HL-60 (cell line): ENCODE results near the gene NBPF3.

Experiments
- DNase-seq, 2 experiments: peaks; one replicate each; pipeline ENCODE4 v3.0.0-alpha.2; 2010 to 2020; ENCODE audit warnings: low read depth in 1 of 2, low spot score in 1 of 2
- H3K27ac ChIP-seq: fragments of 250-450 bp; sonication (Bioruptor Pico); replicated peaks from 2 replicates; pipeline ENCODE4 v1.5.1; 2020; ENCODE audit warnings: mild to moderate bottlenecking, moderate library complexity
- H3K27me3 ChIP-seq: fragments of 250-450 bp; sonication (Bioruptor Pico); 2 replicates; pipeline ENCODE4 v1.5.1; 2021; ENCODE audit warnings: mild to moderate bottlenecking, moderate library complexity; ENCODE audit not compliant: insufficient read depth, poor library complexity, severe bottlenecking
- H3K4me3 ChIP-seq: replicated peaks from 2 replicates; pipeline ENCODE4 v1.5.1; 2011; ENCODE audit warnings: mild to moderate bottlenecking, control low read depth, low read length; ENCODE audit not compliant: insufficient read depth
- GABPA ChIP-seq: IDR thresholded peaks from 2 replicates; pipeline ENCODE4 v1.6.1; 2012; ENCODE audit warnings: low read depth
- POLR2AphosphoS5 ChIP-seq: IDR thresholded peaks from 2 replicates; pipeline ENCODE4 v1.6.1; 2012; ENCODE audit warnings: low read depth
- REST ChIP-seq: IDR thresholded peaks from 2 replicates; pipeline ENCODE4 v1.6.1; 2012; ENCODE audit warnings: low read depth; ENCODE audit not compliant: insufficient replicate concordance
- SPI1 ChIP-seq: IDR thresholded peaks from 2 replicates; pipeline ENCODE4 v1.6.1; 2012; ENCODE audit warnings: low read depth, mild to moderate bottlenecking, borderline replicate concordance
- TF ChIP-seq, protein P1 (sequence below): IDR thresholded peaks from one replicate; pipeline ENCODE4 v1.5.1; 2011; ENCODE audit warnings: low read length, control low read depth, inconsistent platforms; ENCODE audit not compliant: insufficient read depth

NBPF3 gene

DNA sequence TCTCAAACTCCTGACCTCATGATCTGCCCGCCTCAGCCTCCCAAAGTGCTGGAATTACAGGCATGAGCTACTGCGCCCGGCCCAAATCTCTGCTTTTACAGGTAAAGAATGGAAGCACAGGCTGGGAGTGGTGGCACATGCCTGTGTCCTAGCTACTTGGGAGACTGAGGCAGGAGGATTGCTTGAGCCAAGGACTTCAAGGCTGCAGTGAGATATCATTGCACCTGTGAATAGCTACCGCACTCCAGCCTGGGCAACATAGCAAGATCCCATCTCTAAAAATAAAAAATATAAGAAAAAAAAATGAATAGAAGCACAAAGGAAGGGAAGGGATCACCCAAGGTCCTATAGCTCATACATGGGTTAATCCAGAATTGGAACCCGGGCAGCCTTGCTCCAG lies 84.3 kb downstream of the NBPF3 start:
- DNase-seq = no peak
- H3K4me3 ChIP-seq = no peak overlapping the region
- TF ChIP-seq SPI1 (no peak), REST (no peak), POLR2AphosphoS5 (no peak), GABPA (no peak)
- TF ChIP-seq, protein P1, sequence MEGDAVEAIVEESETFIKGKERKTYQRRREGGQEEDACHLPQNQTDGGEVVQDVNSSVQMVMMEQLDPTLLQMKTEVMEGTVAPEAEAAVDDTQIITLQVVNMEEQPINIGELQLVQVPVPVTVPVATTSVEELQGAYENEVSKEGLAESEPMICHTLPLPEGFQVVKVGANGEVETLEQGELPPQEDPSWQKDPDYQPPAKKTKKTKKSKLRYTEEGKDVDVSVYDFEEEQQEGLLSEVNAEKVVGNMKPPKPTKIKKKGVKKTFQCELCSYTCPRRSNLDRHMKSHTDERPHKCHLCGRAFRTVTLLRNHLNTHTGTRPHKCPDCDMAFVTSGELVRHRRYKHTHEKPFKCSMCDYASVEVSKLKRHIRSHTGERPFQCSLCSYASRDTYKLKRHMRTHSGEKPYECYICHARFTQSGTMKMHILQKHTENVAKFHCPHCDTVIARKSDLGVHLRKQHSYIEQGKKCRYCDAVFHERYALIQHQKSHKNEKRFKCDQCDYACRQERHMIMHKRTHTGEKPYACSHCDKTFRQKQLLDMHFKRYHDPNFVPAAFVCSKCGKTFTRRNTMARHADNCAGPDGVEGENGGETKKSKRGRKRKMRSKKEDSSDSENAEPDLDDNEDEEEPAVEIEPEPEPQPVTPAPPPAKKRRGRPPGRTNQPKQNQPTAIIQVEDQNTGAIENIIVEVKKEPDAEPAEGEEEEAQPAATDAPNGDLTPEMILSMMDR = no peak
- no peaks in the 10 kb centered on the region for H3K27me3 ChIP-seq
- no peak overlapping the region for H3K27ac ChIP-seq

DNA sequence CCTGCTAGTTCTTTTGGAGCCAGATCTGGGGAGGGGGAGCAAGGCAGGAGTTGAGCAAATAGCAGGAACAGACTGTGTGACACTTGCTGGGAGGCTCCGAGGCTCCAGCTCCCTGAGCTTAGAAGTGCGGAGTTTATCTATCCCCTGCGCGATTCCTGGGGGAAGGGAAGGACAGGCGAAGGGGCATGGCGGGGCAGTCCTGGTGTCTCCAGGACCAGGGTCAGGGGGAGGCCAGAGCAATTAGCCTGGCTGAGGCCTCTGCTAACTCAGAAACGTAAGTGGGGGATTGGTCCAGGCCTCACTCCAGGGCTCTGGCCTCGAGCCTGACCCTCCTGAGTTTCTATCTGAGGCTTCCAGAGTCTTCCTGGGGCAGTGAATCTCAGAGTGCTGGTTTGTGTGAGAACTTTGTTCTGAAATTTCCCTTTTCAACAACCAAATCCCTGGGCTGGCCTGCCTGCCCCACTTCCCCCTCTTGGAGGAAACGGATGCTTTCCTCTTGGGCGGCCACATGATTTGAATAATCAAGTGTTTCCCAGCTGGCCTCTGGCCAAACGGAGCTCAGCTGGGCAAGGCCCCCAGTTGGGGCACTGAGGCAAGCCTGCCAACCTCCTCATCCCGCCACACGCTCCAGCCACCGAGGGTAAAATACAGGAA lies 84.9 kb downstream of the NBPF3 start:
- H3K27me3 ChIP-seq = no peaks in the 10 kb centered on the region
- TF ChIP-seq SPI1 = peak; percentile 59; the same call in 1 of the 2 replicates
- TF ChIP-seq, protein P1 = no peak
- H3K4me3 ChIP-seq = no peak overlapping the region
- H3K27ac ChIP-seq = no peak overlapping the region
- DNase-seq = peak in 1 of 2 experiments; percentile 18

- DNase-seq = no peak
- H3K4me3 ChIP-seq = no peak overlapping the region
- H3K27ac ChIP-seq = no peak overlapping the region
- no peaks in the 10 kb centered on the region for H3K27me3 ChIP-seq
- TF ChIP-seq, protein P1 = no peak
Measured at GRCh38 chr1:21525340-21525717, 85.4 kb downstream of the NBPF3 start.

- H3K27ac ChIP-seq = no peak overlapping the region
- H3K4me3 ChIP-seq = no peak overlapping the region
- H3K27me3 ChIP-seq = no peaks in the 10 kb centered on the region
- no peak for DNase-seq
- TF ChIP-seq POLR2AphosphoS5 (no peak), SPI1 (no peak), REST (no peak)
- TF ChIP-seq, protein P1 = no peak
Measured at GRCh38 chr1:21526441-21526840, 86.5 kb downstream of the NBPF3 start.
